Epithelial cell of esophagus (primary cell): ENCODE results near the gene POPDC2.

Experiments used
- DNase-seq: peaks from one replicate; pipeline ENCODE4 v3.0.0; 2010; ENCODE audit warnings: low read depth
- H3K4me3 ChIP-seq: 2 replicates; pipeline ENCODE4 v1.5.1; 2011; ENCODE audit warnings: mild to moderate bottlenecking, low read length, control low read depth
- CTCF ChIP-seq: IDR thresholded peaks from 2 replicates; pipeline ENCODE4 v1.5.1; 2011; ENCODE audit warnings: low read depth, mild to moderate bottlenecking, low read length, control low read depth, inconsistent platforms; ENCODE audit not compliant: insufficient read depth; ENCODE audit errors: missing control alignments

Gene POPDC2

DNA sequence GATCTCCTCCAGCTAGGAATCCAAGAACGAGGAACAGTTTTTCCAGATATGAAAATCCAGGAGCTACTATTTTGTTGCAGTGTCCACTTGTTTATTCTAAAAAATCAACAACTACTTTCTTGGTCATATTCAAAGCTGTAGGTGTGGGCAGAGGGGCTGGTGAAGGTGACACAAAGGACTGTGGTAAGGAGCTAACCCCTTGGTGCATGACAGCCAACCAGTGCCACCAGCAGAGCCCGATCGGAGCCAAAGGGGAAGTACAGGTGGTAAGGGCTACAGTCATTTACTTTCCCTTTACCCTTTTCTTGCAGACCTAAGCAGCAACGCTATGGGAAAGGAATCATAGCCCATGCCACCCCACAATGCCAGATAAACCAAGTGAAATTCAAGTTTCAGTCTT, 32.0 kb downstream of the POPDC2 start:
- no peak for DNase-seq
- no peak overlapping the region for H3K4me3 ChIP-seq
- no peak for TF ChIP-seq CTCF

- DNase-seq: no peak
- H3K4me3 ChIP-seq: no peak overlapping the region
- no peak for TF ChIP-seq CTCF
These were observed 32.9 kb downstream of the POPDC2 start for GRCh38 chr3:119627461-119627860.

- H3K4me3 ChIP-seq: no peak overlapping the region
- DNase-seq: no peak
- TF ChIP-seq CTCF: no peak
These were observed 34.2 kb downstream of the POPDC2 start for GRCh38 chr3:119626196-119626595.

DNA sequence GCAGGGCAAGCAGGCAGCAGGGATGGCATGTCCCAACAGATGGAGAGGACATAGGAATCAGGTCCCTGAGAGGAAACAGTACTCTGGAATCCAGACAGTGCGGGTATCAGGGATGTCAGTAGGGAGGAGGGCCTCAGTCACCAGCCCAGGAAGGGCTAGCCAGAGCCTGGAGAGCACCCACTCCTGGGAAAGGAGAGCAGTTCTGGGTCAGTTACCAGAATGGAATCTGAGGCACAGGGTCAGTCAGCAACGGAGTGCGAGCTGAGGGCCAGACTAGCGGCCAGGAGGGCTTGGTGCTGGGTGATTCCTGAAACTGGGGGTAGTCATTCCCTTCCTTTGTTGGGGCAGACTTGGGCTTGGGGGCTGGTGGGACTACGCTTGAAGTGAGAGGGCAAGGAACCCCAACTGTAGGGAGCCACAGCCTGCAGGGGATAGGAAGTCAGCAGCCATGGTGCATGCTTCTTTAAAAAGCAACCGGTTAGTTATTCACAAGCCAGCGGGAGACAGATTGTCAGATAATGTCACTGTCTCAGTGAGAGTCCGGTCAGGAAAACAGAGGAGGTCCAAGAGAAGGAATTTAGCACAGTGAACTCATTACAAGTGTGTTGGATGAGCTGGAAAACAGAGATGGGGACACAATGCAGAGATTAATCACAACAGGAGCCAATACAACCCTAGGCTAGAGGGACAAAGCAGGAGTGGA, 34.8 kb downstream of the POPDC2 start:
- no peak for DNase-seq
- no peak overlapping the region for H3K4me3 ChIP-seq
- TF ChIP-seq CTCF: no peak

DNA sequence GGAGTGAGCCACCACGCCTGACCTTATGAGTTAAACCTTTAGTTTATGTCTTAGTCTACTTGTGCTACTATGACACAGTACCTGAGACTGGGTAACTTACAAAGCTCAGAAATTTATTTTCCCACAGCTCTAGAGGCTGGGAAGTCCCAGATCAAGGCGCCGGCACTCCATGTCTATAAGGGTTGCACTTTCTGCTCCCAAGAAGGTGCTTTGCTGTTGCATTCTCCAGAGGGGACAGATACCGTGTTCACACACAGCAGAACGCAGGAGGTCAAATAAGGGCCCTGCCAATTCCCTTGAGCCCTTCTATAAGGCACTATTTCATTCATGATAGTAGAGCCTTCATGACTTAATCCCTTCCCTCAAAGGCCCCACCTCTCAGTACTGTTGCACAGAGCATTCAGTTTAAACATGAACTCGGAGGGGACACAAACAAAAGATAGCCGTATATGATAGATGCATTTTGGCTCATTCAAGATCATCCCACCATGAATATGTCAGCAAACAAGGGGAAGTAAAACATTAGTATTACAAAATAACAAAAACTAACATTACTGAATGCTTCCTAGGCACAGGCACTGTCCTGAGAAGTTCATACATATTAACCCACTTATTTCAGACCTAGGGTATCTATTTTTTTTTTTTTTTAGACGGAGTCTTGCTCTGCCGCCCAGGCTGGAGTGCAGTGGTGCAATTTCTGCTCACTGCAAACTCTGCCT, 36.2 kb downstream of the POPDC2 start:
- TF ChIP-seq CTCF: no peak
- H3K4me3 ChIP-seq: no peak overlapping the region
- no peak for DNase-seq

DNA sequence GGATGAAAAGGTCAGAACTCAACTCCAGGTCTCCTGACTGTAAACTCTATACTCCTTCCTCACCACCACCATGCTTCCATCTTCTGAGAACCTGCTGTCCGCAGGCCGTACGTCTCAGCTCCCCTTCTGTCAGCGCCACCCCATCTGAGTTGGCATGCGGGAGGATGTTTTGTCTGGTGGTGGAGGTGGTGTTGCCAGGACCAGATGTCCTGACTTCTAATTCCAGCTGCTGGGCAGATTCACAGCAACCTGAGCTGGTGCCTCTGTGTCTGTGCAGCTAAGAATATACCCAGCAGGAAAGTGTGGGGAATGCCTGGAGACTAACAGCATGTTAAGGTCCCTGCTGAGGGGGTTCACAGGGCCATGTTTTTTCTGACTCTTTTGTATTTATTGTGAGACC, 39.5 kb downstream of the POPDC2 start:
- H3K4me3 ChIP-seq: no peak overlapping the region
- DNase-seq: no peak

More for the DNA sequence above, 39.5 kb downstream of the POPDC2 start:
- TF ChIP-seq CTCF: no peak
